SKM-1 (cell line): ENCODE measurements around the gene TAPBP.
"Not testable (repeated sequence)": the region's sequence is repeated elsewhere in the genome, so short reads cannot be mapped to it uniquely, and the experiment has no call there.

Source experiments
- DNase-seq: peaks from one replicate; lab custom pipeline; 2025; ENCODE audit not compliant: unreplicated experiment; lab: John Stamatoyannopoulos, UW

The TAPBP gene

GRCh38 chr6:33277663-33278391, 36.1 kb downstream of the TAPBP start:
- DNase-seq: no peak

DNA sequence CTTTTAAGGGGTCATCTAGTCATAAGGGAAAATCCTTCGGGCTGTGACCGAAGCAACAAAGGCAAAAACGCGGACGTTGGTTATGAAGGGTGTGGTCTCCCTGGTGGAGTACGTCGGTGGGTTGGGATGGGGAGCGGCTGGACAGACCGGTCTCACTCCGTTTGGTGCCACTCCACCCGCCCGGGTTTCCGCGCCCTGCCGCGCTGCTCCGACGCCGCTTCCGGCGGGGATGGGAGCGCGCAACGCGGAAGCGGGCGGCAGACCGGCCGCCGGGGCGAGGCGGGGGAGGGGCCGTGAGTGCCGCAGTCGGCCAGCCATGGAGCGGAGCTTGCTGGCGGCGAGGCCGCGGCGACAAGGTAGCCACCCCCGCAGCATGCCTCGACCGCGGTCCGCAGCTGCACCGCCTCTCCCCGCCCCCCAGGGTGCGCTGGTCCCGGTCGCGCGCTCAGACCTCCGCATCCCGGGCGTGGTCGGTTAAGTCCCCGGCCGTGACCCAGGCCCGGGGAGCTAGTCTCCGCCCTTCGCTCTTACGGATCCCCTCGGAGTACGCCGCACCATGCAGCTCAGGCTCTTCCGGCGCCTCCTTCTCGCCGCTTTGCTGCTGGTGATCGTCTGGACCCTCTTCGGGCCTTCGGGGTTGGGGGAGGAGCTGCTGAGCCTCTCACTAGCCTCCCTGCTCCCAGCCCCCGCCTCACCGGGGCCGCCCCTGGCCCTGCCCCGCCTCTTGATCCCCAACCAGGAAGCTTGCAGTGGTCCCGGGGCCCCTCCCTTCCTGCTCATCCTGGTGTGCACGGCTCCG, 36.8 kb downstream of the TAPBP start, which contains the start of gene B3GALT4:
TSS of gene B3GALT4 (plus strand) at position 260 of the 799 bp plus-strand sequence. CDS start at position 557, 297 bp downstream.
- DNase-seq: no peak

DNA sequence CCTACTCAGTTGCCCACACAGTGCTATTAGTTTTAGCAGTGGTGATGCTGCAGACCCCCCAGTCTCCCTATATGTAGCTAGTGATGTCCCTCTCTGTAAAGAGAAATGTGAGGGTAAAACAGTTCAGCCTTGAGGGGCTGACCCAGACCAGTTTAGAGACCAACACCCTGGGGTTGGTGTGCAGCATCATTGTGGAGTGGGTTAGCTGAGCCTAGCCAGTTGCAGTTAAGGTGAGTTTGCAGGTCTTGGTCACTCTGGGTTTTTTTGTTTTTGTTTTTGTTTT, 37.4 kb downstream of the TAPBP start:
- no peak for DNase-seq

- not testable (repeated sequence) for DNase-seq
Observed at GRCh38 chr6:33275795-33276580, 37.9 kb downstream of the TAPBP start.

- DNase-seq: no peak
Observed at GRCh38 chr6:33273924-33274902, 39.7 kb downstream of the TAPBP start.

GRCh38 chr6:33273129-33273923, 40.6 kb downstream of the TAPBP start:
- no peak for DNase-seq

DNA sequence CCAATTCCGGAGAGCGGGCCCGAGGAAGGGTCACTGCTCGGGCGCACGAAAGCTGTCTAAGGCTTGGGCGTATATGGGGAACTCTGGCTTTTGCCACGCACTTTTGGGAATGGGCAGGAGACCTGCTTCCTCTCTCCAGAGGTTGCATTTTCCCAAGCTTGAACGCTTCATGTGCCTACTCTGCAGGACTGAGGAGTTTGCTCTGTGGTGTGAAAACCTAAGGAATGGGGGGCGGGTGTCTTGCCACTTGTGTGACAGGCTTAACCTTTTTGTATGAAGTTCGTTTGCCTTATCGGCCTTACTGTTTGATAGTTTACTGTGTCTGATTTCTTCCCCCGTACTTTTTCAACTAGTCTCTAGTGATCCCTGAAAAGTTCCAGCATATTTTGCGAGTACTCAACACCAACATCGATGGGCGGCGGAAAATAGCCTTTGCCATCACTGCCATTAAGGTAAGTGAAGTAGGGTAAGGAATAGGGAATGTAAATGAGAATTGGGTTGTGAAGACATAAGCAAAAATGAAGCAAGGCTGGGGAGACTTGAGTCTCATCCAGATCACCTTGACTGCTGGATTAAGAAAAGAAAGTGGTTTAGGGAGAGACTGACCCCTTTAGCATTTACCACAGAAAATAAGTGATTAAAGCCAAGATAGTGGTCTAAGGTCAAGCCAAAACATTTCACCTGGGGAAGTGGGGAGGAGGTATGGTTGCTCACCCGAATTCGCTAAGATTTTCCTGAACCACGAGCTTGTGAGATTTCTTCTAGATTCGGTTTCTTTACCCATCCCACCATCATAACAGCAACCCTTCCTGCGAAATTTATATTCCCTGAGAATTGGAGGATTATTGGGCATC, 41.4 kb downstream of the TAPBP start:
- DNase-seq: no peak

DNA sequence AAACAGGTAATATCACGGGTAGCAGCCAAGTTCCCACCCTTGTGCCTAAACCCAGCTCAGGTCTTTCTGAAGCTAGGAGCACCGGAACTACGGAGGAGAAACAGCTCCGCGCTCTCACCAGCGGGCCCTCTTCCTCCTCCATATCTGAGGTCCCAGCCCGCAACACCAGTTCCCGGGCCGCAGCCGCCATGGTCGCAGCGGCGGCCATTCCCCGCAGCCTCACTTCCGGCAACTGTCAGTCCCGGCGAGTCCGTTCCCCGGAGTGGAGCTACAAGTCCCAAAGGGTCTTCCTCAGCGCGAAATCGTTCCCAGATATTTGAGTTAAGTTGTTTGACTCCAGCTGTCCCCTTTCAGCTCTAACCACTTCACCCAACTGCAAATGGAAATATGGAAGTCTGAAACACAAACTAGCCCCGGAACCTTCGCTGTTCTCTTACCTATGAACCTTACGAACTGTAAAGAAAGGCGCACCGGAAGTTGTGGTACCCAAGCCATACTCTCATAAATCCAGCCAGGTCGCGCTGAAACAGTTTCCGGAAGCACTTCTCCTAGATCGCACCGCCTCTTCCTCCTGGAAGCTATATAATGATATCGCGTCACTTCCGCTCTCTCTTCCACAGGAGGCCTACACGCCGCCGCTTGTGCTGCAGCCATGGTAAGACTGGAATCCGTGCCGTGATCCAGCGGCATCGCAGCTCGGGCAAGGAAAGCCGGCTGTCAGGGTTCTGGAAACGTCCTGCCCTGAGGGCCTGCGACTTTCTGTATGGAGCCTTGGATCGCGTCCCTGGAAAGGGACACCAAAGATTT, 42.2 kb downstream of the TAPBP start, which contains the start of the genes RPS18 and VPS52:
TSS of gene RPS18 (plus strand) at position 608 of the 807 bp plus-strand sequence. CDS start at position 653, 45 bp downstream.
TSS of gene VPS52 (minus strand) at position 409 of the 807 bp plus-strand sequence. CDS start at position 208, 201 bp downstream.
- peak; percentile 97 for DNase-seq

DNA sequence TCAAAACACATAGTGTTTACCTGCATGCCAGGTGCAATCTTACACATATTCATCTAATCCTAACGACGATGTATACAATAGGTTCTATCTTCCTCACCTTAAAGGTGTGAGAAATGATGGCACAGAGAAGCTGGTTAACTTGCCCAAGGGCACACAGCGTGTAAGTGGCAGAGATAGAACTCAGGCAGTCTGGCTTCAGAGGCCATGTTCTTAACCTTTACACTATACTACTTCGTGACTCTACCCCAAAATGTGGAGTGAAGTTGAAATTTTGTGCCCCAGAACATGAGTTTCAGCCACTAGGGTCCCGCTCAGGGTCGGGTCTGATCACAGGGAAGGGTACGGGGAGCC, 42.8 kb downstream of the TAPBP start:
- no peak for DNase-seq

DNA sequence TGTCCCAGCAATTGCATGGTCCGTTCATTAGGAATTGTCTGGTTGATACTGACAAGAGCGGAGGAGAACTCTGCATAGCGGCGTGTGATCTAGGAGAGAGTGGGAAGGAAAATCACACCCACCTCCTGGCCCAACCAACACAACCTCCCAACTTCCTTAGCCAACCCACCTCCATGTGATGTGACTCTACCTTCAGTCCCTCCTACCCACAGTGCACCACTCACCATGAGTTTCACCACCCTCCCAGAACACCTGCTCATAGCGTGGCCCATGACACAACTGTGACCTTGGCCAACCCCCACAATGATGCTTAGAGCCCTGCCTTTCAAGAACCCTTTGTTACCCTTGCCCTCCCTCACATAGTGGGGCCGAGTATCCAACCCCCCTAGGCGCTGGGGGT, 49.9 kb downstream of the TAPBP start:
- no peak for DNase-seq

- DNase-seq: not testable (repeated sequence)
Observed at GRCh38 chr6:33262490-33262889, 51.4 kb downstream of the TAPBP start.

DNA sequence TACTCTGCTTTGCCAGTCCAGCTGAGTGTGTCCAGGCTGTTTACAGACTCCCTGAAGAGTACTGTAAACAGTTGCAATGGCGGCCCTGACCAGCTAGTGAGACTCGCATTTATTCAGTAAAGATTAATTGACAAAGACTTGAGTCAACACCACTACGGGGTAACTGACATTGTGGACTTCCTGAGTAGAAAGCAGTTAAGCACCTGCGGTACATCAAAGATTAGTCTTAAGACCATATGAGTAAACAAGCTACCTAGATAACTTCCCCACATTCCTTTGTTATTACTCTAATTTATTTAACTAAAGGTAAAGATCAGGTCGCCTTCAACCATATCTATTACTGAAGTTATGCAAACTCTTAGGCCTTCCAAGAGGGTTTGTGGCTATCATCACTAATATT, 54.8 kb downstream of the TAPBP start:
- no peak for DNase-seq

GRCh38 chr6:33254591-33254990, 59.3 kb downstream of the TAPBP start:
- no peak for DNase-seq

DNA sequence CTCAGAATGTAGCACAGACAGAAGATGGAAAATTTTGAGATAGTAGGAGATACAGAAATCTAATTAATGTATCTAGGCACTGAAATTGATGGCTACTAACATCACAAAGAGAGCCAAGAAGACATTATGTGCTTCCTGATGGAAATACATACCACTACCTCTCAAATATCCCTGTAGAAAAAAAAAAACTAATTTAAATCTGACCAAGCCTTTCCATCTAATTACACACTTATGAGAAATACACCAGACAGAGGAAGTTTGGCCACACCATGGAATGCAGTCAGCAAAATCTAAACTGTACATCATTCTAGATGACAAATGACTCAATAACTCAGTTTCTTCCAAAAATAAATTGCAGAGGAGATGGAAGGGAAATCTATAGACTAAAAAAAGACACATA, 61.1 kb downstream of the TAPBP start:
- DNase-seq: no peak

- no peak for DNase-seq
Observed at GRCh38 chr6:33251395-33252012, 62.4 kb downstream of the TAPBP start.

- no peak for DNase-seq
Observed at GRCh38 chr6:33250731-33251130, 63.1 kb downstream of the TAPBP start.
